HG02798 (cell line): ENCODE data around the gene OXTR.
"Not testable (repeated sequence)": the region's sequence is repeated elsewhere in the genome, so short reads cannot be mapped to it uniquely, and the experiment has no call there.

ENCODE experiments used
- ATAC-seq: cut with Tn5 transposase; IDR thresholded peaks from one replicate; pipeline ENCODE4 v1.9.1; 2021; ENCODE audit warnings: mild to moderate bottlenecking; ENCODE audit not compliant: unreplicated experiment, poor library complexity

The OXTR gene

GRCh38 chr3:8722808-8723207, 46.6 kb downstream of the OXTR start:
- ATAC-seq: no peak

GRCh38 chr3:8715757-8716156, 53.7 kb downstream of the OXTR start:
- not testable (repeated sequence) for ATAC-seq

GRCh38 chr3:8713901-8714759, 55.3 kb downstream of the OXTR start:
- ATAC-seq: peak; percentile 73

- ATAC-seq: no peak
These were observed 56.5 kb downstream of the OXTR start for GRCh38 chr3:8712908-8713255.

GRCh38 chr3:8712045-8712907, 57.1 kb downstream of the OXTR start:
- no peak for ATAC-seq

- no peak for ATAC-seq
These were observed 59.5 kb downstream of the OXTR start for GRCh38 chr3:8709801-8710507.

- no peak for ATAC-seq
These were observed 60.1 kb downstream of the OXTR start for GRCh38 chr3:8709287-8709686.

- ATAC-seq: no peak
These were observed 63.8 kb downstream of the OXTR start for GRCh38 chr3:8705575-8705974.

GRCh38 chr3:8702560-8702959, 66.9 kb downstream of the OXTR start:
- ATAC-seq: no peak
